SU-DHL-6 (cell line): ENCODE results near the gene SLC30A7.
"Not testable (repeated sequence)": the region's sequence is repeated elsewhere in the genome, so short reads cannot be mapped to it uniquely, and the experiment has no call there.

Experiments
- H2AFZ ChIP-seq: fragments of 200-600 bp; sonication (generic); 2 replicates; pipeline ENCODE4 v1.6.1; 2014; ENCODE audit warnings: low read depth, mild to moderate bottlenecking, moderate library complexity, mixed read lengths, antibody characterized with exemption, low read length; ENCODE audit not compliant: severe bottlenecking
- H3F3A ChIP-seq: fragments of 200-600 bp; shearing (Covaris generic); 2 replicates; pipeline ENCODE4 v1.6.0; 2016; ENCODE audit warnings: antibody characterized with exemption, mild to moderate bottlenecking; ENCODE audit not compliant: insufficient read depth
- H3K27ac ChIP-seq: fragments of 200-600 bp; sonication (generic); 2 replicates; pipeline ENCODE4 v1.5.1; 2016; ENCODE audit warnings: low read depth, mild to moderate bottlenecking, low read length, moderate library complexity, mixed read lengths
- H3K27me3 ChIP-seq: fragments of 200-600 bp; sonication (generic), shearing (Covaris generic); 2 replicates; pipeline ENCODE4 v1.6.0; 2014; ENCODE audit warnings: mild to moderate bottlenecking, low read length
- H3K36me3 ChIP-seq: fragments of 200-600 bp; sonication (generic); 2 replicates; pipeline ENCODE4 v1.6.1; 2014; ENCODE audit warnings: mild to moderate bottlenecking, low read length, mixed read lengths
- H3K4me2 ChIP-seq: fragments of 300-600, 200-600 bp; shearing (Covaris generic), sonication (generic); 2 replicates; pipeline ENCODE4 v1.6.0; 2014; ENCODE audit warnings: low read length, low read depth, mild to moderate bottlenecking; ENCODE audit not compliant: poor library complexity, severe bottlenecking
- H3K4me3 ChIP-seq: fragments of 200-600 bp; sonication (generic); 2 replicates; pipeline ENCODE4 v1.5.1; 2014; ENCODE audit warnings: antibody characterized with exemption, low read length, mild to moderate bottlenecking, mixed read lengths; ENCODE audit not compliant: insufficient read depth, poor library complexity, severe bottlenecking
- H3K79me2 ChIP-seq: fragments of 200-600 bp; sonication (generic); 2 replicates; pipeline ENCODE4 v1.6.1; 2014; ENCODE audit warnings: mild to moderate bottlenecking, low read length, moderate library complexity; ENCODE audit not compliant: insufficient read depth
- H3K9ac ChIP-seq: fragments of 200-600 bp; sonication (generic); 2 replicates; pipeline ENCODE4 v1.7.0; 2014; ENCODE audit warnings: mild to moderate bottlenecking, low read length
- H3K9me2 ChIP-seq: fragments of 200-600 bp; sonication (generic); replicated peaks from 2 replicates; pipeline ENCODE4 v1.6.1; 2014; ENCODE audit warnings: low read length; ENCODE audit not compliant: insufficient read depth
- H3K9me3 ChIP-seq: fragments of 200-600 bp; sonication (generic); 2 replicates; pipeline ENCODE4 v1.6.1; 2014; ENCODE audit warnings: low read length, mixed read lengths; ENCODE audit not compliant: insufficient read depth
- H4K20me1 ChIP-seq: fragments of 200-600 bp; sonication (generic); 2 replicates; pipeline ENCODE4 v1.6.1; 2014; ENCODE audit warnings: low read depth, mild to moderate bottlenecking, antibody characterized with exemption, low read length, moderate library complexity, mixed read lengths
- CTCF ChIP-seq: fragments of 200-600 bp; sonication (generic); IDR thresholded peaks from one replicate; pipeline ENCODE4 v1.5.1; 2017; ENCODE audit warnings: antibody characterized with exemption, mild to moderate bottlenecking, low read length, moderate library complexity; ENCODE audit not compliant: insufficient read depth, poor library complexity, severe bottlenecking
- EZH2phosphoT487 ChIP-seq: fragments of 200-600 bp; sonication (generic), shearing (Covaris generic); conservative IDR thresholded peaks from 2 replicates; pipeline ENCODE4 v1.6.1; 2018; ENCODE audit warnings: mild to moderate bottlenecking, antibody characterized with exemption, low read length, moderate library complexity, mixed read lengths

SLC30A7 gene

GRCh38 chr1:100941098-100941527, 45.2 kb downstream of the SLC30A7 start:
- no peak for TF ChIP-seq EZH2phosphoT487

GRCh38 chr1:100941580-100942216, 45.8 kb downstream of the SLC30A7 start:
- no peak overlapping the region for H3K9ac ChIP-seq
- H3K9me3 ChIP-seq: no peaks in the 10 kb centered on the region
- H3K4me2 ChIP-seq: no peak overlapping the region
- no peak overlapping the region for H2AFZ ChIP-seq
- H3K79me2 ChIP-seq: no peaks in the 10 kb centered on the region
- no peak overlapping the region for H3K4me3 ChIP-seq
- no peaks in the 10 kb centered on the region for H4K20me1 ChIP-seq
- TF ChIP-seq CTCF: no peak
- TF ChIP-seq EZH2phosphoT487: no peak
- no peak overlapping the region for H3K27ac ChIP-seq
- H3F3A ChIP-seq: no peaks in the 10 kb centered on the region
- peaks cover 15% of the 10 kb centered on the region for H3K36me3 ChIP-seq
- no peaks in the 10 kb centered on the region for H3K9me2 ChIP-seq
- no peaks in the 10 kb centered on the region for H3K27me3 ChIP-seq

More at GRCh38 chr1:100941098-100941527, 45.2 kb downstream of the SLC30A7 start:
- Histone ChIP-seq H3K4me3 (no peak overlapping the region), H3F3A (no peaks in the 10 kb centered on the region), H3K9ac (no peak overlapping the region), H3K9me3 (no peaks in the 10 kb centered on the region), H3K79me2 (no peaks in the 10 kb centered on the region), H3K4me2 (no peak overlapping the region), H3K36me3 (peaks cover 15% of the 10 kb centered on the region), H4K20me1 (no peaks in the 10 kb centered on the region), H3K27me3 (no peaks in the 10 kb centered on the region), H3K27ac (no peak overlapping the region), H3K9me2 (no peaks in the 10 kb centered on the region), H2AFZ (no peak overlapping the region)

DNA sequence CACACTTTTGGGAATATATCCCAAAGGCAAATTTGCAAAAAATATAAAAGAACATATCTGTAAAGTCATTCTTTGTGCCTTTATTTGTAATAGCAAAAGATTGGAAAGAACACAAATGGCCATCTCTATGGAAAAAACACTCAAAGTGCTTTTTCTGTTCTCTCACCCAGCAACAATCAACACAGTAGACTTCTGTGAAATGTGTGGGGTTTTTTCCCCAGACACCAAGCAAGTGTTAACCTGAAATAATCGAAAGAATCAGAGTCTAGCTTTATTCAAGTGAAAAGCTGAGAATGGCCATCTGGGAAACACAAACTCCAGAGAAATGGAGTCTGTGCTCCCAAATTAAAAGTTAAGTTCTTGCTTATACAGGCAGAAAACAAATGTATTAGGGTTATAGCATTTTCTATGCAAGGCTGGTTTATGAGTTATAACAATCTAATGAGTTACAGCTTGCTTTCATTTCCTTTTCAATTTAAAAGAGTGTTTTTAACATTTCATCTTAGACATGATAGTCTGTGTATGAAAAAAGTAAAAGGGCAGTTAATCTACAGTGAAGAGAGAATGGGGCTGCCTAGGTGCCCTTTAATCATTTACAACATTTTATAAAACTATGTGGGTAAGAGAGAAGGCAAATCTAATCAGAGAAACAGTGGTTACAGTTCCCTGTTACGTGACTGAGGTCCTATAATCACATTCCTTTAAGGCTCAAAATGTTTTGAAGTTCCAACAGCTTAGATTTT, 46.6 kb downstream of the SLC30A7 start:
- no peak overlapping the region for H3K9ac ChIP-seq
- H3K4me3 ChIP-seq: no peak overlapping the region
- H3K9me2 ChIP-seq: no peaks in the 10 kb centered on the region
- H2AFZ ChIP-seq: no peak overlapping the region
- no peak overlapping the region for H3K27ac ChIP-seq
- no peaks in the 10 kb centered on the region for H4K20me1 ChIP-seq
- H3K79me2 ChIP-seq: no peaks in the 10 kb centered on the region
- H3F3A ChIP-seq: no peaks in the 10 kb centered on the region
- H3K27me3 ChIP-seq: no peaks in the 10 kb centered on the region
- no peak for TF ChIP-seq CTCF
- no peak for TF ChIP-seq EZH2phosphoT487
- H3K36me3 ChIP-seq: peaks cover 8% of the 10 kb centered on the region
- H3K9me3 ChIP-seq: no peaks in the 10 kb centered on the region
- no peak overlapping the region for H3K4me2 ChIP-seq

GRCh38 chr1:100943533-100943932, 47.6 kb downstream of the SLC30A7 start:
- H3K36me3 ChIP-seq: peaks cover 4% of the 10 kb centered on the region
- H3K4me2 ChIP-seq: no peak overlapping the region
- no peak overlapping the region for H3K27ac ChIP-seq
- no peak overlapping the region for H3K4me3 ChIP-seq
- H3K9me3 ChIP-seq: no peaks in the 10 kb centered on the region
- H3K27me3 ChIP-seq: no peaks in the 10 kb centered on the region
- no peaks in the 10 kb centered on the region for H4K20me1 ChIP-seq
- no peak overlapping the region for H3K9ac ChIP-seq
- H3K9me2 ChIP-seq: no peaks in the 10 kb centered on the region
- TF ChIP-seq CTCF (no peak), EZH2phosphoT487 (no peak)
- no peaks in the 10 kb centered on the region for H3F3A ChIP-seq
- H2AFZ ChIP-seq: no peak overlapping the region
- H3K79me2 ChIP-seq: no peaks in the 10 kb centered on the region

DNA sequence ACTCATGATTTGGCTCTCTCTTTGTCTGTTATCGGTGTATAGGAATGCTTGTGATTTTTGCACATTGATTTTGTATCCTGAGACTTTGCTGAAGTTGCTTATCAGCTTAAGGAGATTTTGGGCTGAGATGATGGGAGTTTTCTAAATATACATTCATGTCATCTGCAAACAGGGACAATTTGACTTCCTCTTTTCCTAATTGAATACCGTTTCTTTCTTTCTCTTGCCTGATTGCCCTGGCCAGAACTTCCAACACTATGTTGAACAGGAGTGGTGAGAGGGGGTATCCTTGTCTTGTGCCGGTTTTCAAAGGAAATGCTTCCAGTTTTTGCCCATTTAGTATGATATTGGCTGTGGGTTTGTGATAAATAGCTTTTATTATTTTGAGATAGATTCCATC, 50.2 kb downstream of the SLC30A7 start:
- H4K20me1 ChIP-seq, H3K4me2 ChIP-seq, H3F3A ChIP-seq, H3K36me3 ChIP-seq, H3K9me2 ChIP-seq, H2AFZ ChIP-seq, H3K4me3 ChIP-seq, H3K27me3 ChIP-seq, H3K9me3 ChIP-seq, H3K79me2 ChIP-seq, H3K27ac ChIP-seq, H3K9ac ChIP-seq: not testable (repeated sequence)
